Neural cell (in vitro differentiated cells): ENCODE measurements around the gene LIN9.

Experiments
- EZH2 ChIP-seq: fragments of 200-600, 300-800 bp; shearing (Covaris generic), sonication (generic); IDR thresholded peaks from 2 replicates; pipeline ENCODE4 v1.6.1; 2014; ENCODE audit warnings: antibody characterized with exemption, low read length, borderline replicate concordance, mild to moderate bottlenecking; ENCODE audit not compliant: insufficient read depth, poor library complexity, severe bottlenecking
- RAD21 ChIP-seq: fragments of 450-650 bp; conservative IDR thresholded peaks from 2 replicates; pipeline ENCODE4 v1.6.1; 2014; ENCODE audit warnings: antibody characterized with exemption, mild to moderate bottlenecking, moderate library complexity
- TF ChIP-seq, protein P1 (sequence below): fragments of 450-650 bp; IDR thresholded peaks from 2 replicates; pipeline ENCODE4 v1.5.1; 2014; ENCODE audit warnings: antibody characterized with exemption, mild to moderate bottlenecking, moderate library complexity; ENCODE audit not compliant: poor library complexity, severe bottlenecking

DNA sequence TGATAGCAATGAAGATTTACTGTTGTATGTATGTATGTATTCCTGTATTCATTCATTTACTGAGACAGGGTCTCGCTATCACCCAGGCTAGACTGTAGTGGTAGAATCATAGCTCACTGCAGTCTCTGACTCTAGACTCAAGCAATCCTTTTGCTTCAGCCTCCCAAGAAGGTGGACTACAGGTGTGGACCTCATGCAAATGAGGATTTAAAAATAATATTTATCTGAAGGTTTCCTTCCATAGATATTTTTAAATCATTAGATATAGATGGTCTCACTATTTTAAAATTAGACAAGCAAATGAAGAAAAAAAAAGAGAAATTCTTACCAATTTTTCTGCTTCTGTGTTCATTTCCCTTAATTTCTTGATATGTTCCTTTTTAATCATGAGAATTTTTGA is 58.5 kb downstream of the LIN9 start:
- TF ChIP-seq RAD21 (no peak), EZH2 (no peak)
- TF ChIP-seq, protein P1, sequence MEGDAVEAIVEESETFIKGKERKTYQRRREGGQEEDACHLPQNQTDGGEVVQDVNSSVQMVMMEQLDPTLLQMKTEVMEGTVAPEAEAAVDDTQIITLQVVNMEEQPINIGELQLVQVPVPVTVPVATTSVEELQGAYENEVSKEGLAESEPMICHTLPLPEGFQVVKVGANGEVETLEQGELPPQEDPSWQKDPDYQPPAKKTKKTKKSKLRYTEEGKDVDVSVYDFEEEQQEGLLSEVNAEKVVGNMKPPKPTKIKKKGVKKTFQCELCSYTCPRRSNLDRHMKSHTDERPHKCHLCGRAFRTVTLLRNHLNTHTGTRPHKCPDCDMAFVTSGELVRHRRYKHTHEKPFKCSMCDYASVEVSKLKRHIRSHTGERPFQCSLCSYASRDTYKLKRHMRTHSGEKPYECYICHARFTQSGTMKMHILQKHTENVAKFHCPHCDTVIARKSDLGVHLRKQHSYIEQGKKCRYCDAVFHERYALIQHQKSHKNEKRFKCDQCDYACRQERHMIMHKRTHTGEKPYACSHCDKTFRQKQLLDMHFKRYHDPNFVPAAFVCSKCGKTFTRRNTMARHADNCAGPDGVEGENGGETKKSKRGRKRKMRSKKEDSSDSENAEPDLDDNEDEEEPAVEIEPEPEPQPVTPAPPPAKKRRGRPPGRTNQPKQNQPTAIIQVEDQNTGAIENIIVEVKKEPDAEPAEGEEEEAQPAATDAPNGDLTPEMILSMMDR = no peak
